ENCODE results near the gene ADARB2.

The ADARB2 gene

GRCh38 chr10:1625731-1626130 lies 111.6 kb downstream of the ADARB2 start:
- TF ChIP-seq CEBPB (IDR thresholded peaks at IDR 0.05) (no peak), ZBTB7A (IDR thresholded peaks at IDR 0.05; ENCODE audit: low read depth) (no peak), EGR1 (IDR thresholded peaks at IDR 0.05) (no peak), YY1 (IDR thresholded peaks at IDR 0.05; ENCODE audit: low read depth) (no peak), NFIC (IDR thresholded peaks at IDR 0.05) (no peak), REST (IDR thresholded peaks at IDR 0.05; ENCODE audit: low read depth) (no peak), MAX (IDR thresholded peaks at IDR 0.05) (no peak), CREB1 (IDR thresholded peaks at IDR 0.05; ENCODE audit: low read depth) (no peak), TAF1 (IDR thresholded peaks at IDR 0.05; ENCODE audit: low read depth) (no peak), TEAD4 (IDR thresholded peaks at IDR 0.05) (no peak), FOXM1 (IDR thresholded peaks at IDR 0.05; ENCODE audit: borderline replicate concordance, low read depth) (no peak)

GRCh38 chr10:1625079-1625478 lies 112.2 kb downstream of the ADARB2 start:
- no peak for TF ChIP-seq TCF12 (IDR thresholded peaks at IDR 0.05; ENCODE audit: low read depth)
- no peak for TF ChIP-seq CEBPB (IDR thresholded peaks at IDR 0.05)
- TF ChIP-seq FOXM1 (IDR thresholded peaks at IDR 0.05; ENCODE audit: borderline replicate concordance, low read depth): no peak
- no peak for TF ChIP-seq CREB1 (IDR thresholded peaks at IDR 0.05; ENCODE audit: low read depth)
- TF ChIP-seq ZBTB7A (IDR thresholded peaks at IDR 0.05; ENCODE audit: low read depth): no peak
- TF ChIP-seq REST (IDR thresholded peaks at IDR 0.05; ENCODE audit: low read depth): no peak
- no peak for TF ChIP-seq TAF1 (IDR thresholded peaks at IDR 0.05; ENCODE audit: low read depth)

- TF ChIP-seq RAD21 (IDR thresholded peaks at IDR 0.05; ENCODE audit: low read depth) (no peak), NFIC (IDR thresholded peaks at IDR 0.05) (no peak), MAX (IDR thresholded peaks at IDR 0.05) (no peak), ZBTB7A (IDR thresholded peaks at IDR 0.05; ENCODE audit: low read depth) (no peak), FOXM1 (IDR thresholded peaks at IDR 0.05; ENCODE audit: borderline replicate concordance, low read depth) (no peak), TEAD4 (IDR thresholded peaks at IDR 0.05) (no peak), CEBPB (IDR thresholded peaks at IDR 0.05) (no peak), TCF12 (IDR thresholded peaks at IDR 0.05; ENCODE audit: low read depth) (no peak), CREB1 (IDR thresholded peaks at IDR 0.05; ENCODE audit: low read depth) (no peak), REST (IDR thresholded peaks at IDR 0.05; ENCODE audit: low read depth) (no peak), YY1 (IDR thresholded peaks at IDR 0.05; ENCODE audit: low read depth) (no peak), EGR1 (IDR thresholded peaks at IDR 0.05) (no peak), EP300 (IDR thresholded peaks at IDR 0.05; ENCODE audit: borderline replicate concordance) (no peak), TAF1 (IDR thresholded peaks at IDR 0.05; ENCODE audit: low read depth) (no peak)
- TF ChIP-seq, protein P1, sequence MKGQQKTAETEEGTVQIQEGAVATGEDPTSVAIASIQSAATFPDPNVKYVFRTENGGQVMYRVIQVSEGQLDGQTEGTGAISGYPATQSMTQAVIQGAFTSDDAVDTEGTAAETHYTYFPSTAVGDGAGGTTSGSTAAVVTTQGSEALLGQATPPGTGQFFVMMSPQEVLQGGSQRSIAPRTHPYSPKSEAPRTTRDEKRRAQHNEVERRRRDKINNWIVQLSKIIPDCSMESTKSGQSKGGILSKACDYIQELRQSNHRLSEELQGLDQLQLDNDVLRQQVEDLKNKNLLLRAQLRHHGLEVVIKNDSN (IDR thresholded peaks at IDR 0.05): no peak
Measured at GRCh38 chr10:1624240-1624639, 113.1 kb downstream of the ADARB2 start.

GRCh38 chr10:1620803-1621202 lies 116.5 kb downstream of the ADARB2 start:
- no peak for TF ChIP-seq EP300 (IDR thresholded peaks at IDR 0.05; ENCODE audit: borderline replicate concordance)
- TF ChIP-seq FOXM1 (IDR thresholded peaks at IDR 0.05; ENCODE audit: borderline replicate concordance, low read depth): no peak
- TF ChIP-seq TAF1 (IDR thresholded peaks at IDR 0.05; ENCODE audit: low read depth): no peak
- TF ChIP-seq REST (IDR thresholded peaks at IDR 0.05; ENCODE audit: low read depth): no peak
- TF ChIP-seq RAD21 (IDR thresholded peaks at IDR 0.05; ENCODE audit: low read depth): no peak
- TF ChIP-seq, protein P1 (IDR thresholded peaks at IDR 0.05): no peak
- TF ChIP-seq YY1 (IDR thresholded peaks at IDR 0.05; ENCODE audit: low read depth): no peak
- no peak for TF ChIP-seq MAX (IDR thresholded peaks at IDR 0.05)
- TF ChIP-seq ZBTB7A (IDR thresholded peaks at IDR 0.05; ENCODE audit: low read depth): no peak
- no peak for TF ChIP-seq CEBPB (IDR thresholded peaks at IDR 0.05)
- no peak for TF ChIP-seq TCF12 (IDR thresholded peaks at IDR 0.05; ENCODE audit: low read depth)
- TF ChIP-seq EGR1 (IDR thresholded peaks at IDR 0.05): no peak
- no peak for TF ChIP-seq NFIC (IDR thresholded peaks at IDR 0.05)
- TF ChIP-seq TEAD4 (IDR thresholded peaks at IDR 0.05): no peak
- no peak for TF ChIP-seq CREB1 (IDR thresholded peaks at IDR 0.05; ENCODE audit: low read depth)

Measured in Ishikawa (cell line).